Endodermal cell (in vitro differentiated cells): ENCODE data around the gene CDK3. TPM values are rescaled to one million over a fixed set of nuclear protein-coding genes. Genes with fewer than 3 reads are reported as not detected.

Experiments
- DNase-seq: peaks from one replicate; pipeline ENCODE4 v3.0.0-alpha.2; 2017
- H3K27ac ChIP-seq: 2 replicates; pipeline ENCODE4 v1.5.1; 2013; ENCODE audit warnings: mild to moderate bottlenecking, low read depth, low read length, moderate library complexity
- H3K27me3 ChIP-seq: 2 replicates; pipeline ENCODE4 v1.6.1; 2013; ENCODE audit warnings: mild to moderate bottlenecking, low read length, moderate library complexity; ENCODE audit not compliant: insufficient read depth, control insufficient read depth, poor library complexity, severe bottlenecking
- H3K36me3 ChIP-seq: 2 replicates; pipeline ENCODE4 v1.7.0; 2013; ENCODE audit warnings: mild to moderate bottlenecking, low read length, moderate library complexity; ENCODE audit not compliant: control insufficient read depth, insufficient read depth
- H3K4me1 ChIP-seq: one replicate; pipeline ENCODE4 v1.7.0; 2013; ENCODE audit warnings: low read length; ENCODE audit not compliant: control insufficient read depth, insufficient read depth
- H3K4me3 ChIP-seq: 2 replicates; pipeline ENCODE4 v1.5.1; 2013; ENCODE audit warnings: mild to moderate bottlenecking, low read length, moderate library complexity
- H3K9ac ChIP-seq: 2 replicates; pipeline ENCODE4 v1.6.1; 2013; ENCODE audit warnings: mild to moderate bottlenecking, low read length, moderate library complexity; ENCODE audit not compliant: poor library complexity, severe bottlenecking; ENCODE audit errors: extremely low read depth
- H3K9me3 ChIP-seq: 2 replicates; pipeline ENCODE4 v1.6.1; 2013; ENCODE audit warnings: mild to moderate bottlenecking, low read length, moderate library complexity; ENCODE audit not compliant: control insufficient read depth
- H3K27ac Mint-ChIP-seq: 2 replicates; pipeline ENCODE4 v1.8.0; 2020; ENCODE audit warnings: mixed read lengths
- H3K27me3 Mint-ChIP-seq: 2 replicates; pipeline ENCODE4 v1.8.0; 2021; ENCODE audit warnings: mild to moderate bottlenecking, mixed read lengths; ENCODE audit not compliant: insufficient read depth
- H3K36me3 Mint-ChIP-seq: 2 replicates; pipeline ENCODE4 v1.8.0; 2020; ENCODE audit warnings: low read depth, mixed read lengths
- H3K4me1 Mint-ChIP-seq: 2 replicates; pipeline ENCODE4 v1.8.0; 2020; ENCODE audit warnings: mixed read lengths
- H3K4me3 Mint-ChIP-seq: 2 replicates; pipeline ENCODE4 v1.8.0; 2020; ENCODE audit warnings: mild to moderate bottlenecking, moderate library complexity, mixed read lengths
- H3K9me3 Mint-ChIP-seq: 2 replicates; pipeline ENCODE4 v1.8.0; 2020; ENCODE audit warnings: mild to moderate bottlenecking, mixed read lengths
- WGBS, 2 experiments: methylation state at CpG; one replicate each; pipeline versions ENCODE4 v1.1.5 to v1.1.7; 2013; ENCODE audit warnings: missing lambda C conversion rate in 2 of 2, mixed read lengths in 1 of 2; ENCODE audit not compliant: insufficient coverage in 1 of 2, insufficient read length in 1 of 2; 5-methylcytosine and 5-hydroxymethylcytosine counted together
- total RNA-seq, 2 donors: library from RNA; stranded (reverse); fragmentation: NEBNext Ultra II Directional in 1 of 2; extraction: Animal tissue kit (Norgen Biotek cat#: 25700) in 1 of 2; gene quantifications; 2 replicates in 1 of 2; 3 replicates in 1 of 2; pipeline ENCODE4 v1.2.1, GENCODE V29; 2021
- TF ChIP-seq, protein P1 (sequence below): fragments of 200-600 bp; sonication (generic); conservative IDR thresholded peaks from 2 replicates; pipeline ENCODE4 v1.5.0; 2021; ENCODE audit warnings: antibody characterized with exemption, mild to moderate bottlenecking

Gene CDK3
- total RNA-seq, 2 donors from 2014 or later = 7.3 to 11.7 TPM

DNA sequence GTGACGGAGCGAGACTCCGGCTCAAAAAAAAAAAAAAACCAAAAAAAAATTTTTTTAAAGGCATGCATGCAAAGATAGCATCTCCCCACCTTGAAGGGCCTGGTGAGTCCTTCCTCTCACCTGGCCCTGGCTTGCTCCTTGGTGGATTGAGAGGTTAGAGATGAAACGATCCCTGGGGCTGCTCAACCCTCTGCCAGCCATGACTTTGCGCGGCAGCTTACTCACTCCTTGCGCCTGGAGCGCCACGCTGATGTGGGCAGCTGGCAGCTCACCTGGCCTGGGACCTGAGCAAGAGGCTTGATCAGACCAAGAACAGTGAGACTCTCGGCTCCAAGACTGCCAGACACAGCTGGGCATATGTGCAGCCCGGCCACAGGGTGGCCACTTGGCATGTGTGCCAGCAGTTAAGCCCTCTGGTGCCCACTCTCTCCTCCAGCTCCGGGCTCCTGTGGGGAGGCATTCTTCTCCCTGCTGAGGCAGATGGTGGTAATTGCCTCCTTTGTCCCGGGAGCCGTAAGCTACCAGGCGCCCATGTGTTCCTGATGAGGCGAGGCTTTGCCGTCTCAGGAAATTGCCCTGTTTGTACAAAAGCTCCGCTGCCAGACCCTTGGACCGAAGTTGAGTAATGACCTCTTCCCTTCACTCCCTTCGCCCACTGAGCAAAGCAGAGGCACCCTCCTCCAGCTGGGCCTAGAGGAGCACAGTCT lies 31.6 kb downstream of the CDK3 start:
- TF ChIP-seq, protein P1, sequence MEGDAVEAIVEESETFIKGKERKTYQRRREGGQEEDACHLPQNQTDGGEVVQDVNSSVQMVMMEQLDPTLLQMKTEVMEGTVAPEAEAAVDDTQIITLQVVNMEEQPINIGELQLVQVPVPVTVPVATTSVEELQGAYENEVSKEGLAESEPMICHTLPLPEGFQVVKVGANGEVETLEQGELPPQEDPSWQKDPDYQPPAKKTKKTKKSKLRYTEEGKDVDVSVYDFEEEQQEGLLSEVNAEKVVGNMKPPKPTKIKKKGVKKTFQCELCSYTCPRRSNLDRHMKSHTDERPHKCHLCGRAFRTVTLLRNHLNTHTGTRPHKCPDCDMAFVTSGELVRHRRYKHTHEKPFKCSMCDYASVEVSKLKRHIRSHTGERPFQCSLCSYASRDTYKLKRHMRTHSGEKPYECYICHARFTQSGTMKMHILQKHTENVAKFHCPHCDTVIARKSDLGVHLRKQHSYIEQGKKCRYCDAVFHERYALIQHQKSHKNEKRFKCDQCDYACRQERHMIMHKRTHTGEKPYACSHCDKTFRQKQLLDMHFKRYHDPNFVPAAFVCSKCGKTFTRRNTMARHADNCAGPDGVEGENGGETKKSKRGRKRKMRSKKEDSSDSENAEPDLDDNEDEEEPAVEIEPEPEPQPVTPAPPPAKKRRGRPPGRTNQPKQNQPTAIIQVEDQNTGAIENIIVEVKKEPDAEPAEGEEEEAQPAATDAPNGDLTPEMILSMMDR = no peak
- no peak for DNase-seq
- Histone ChIP-seq H3K36me3 (no peaks in the 10 kb centered on the region), H3K27me3 (no peaks in the 10 kb centered on the region), H3K9me3 (no peaks in the 10 kb centered on the region), H3K4me3 (no peak overlapping the region), H3K4me1 (peaks cover 4% of the 10 kb centered on the region), H3K9ac (no peak overlapping the region), H3K27ac (no peak overlapping the region)
- H3K4me3 Mint-ChIP-seq = no peak overlapping the region
- peaks cover 18% of the 10 kb centered on the region for H3K4me1 Mint-ChIP-seq
- H3K27me3 Mint-ChIP-seq = peaks cover 5% of the 10 kb centered on the region
- no peaks in the 10 kb centered on the region for H3K36me3 Mint-ChIP-seq
- no peak overlapping the region for H3K27ac Mint-ChIP-seq
- 95 to 97% methylated on average over 11 to 20 of the region's 20 CpGs for WGBS, 2 experiments
- no peaks in the 10 kb centered on the region for H3K9me3 Mint-ChIP-seq

DNA sequence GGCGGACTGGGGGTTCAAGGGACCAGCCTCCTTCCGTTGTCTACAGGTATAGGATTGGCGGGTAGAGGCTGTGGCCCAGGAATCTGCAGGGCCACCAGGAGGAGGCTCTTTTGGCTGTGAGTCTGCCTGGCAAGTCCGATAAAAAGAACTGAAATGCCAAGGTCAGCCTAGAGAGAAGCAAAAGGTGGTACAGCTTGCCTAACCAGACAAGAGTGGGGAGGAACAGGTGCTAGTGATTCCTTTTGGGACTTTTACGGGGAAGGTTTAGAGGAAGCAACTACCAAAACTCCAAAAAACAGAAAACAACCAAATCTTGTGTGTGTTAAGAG lies 32.1 kb downstream of the CDK3 start:
- Histone ChIP-seq H3K9me3 (no peaks in the 10 kb centered on the region), H3K9ac (no peak overlapping the region), H3K4me1 (peaks cover 4% of the 10 kb centered on the region), H3K4me3 (no peak overlapping the region), H3K27me3 (no peaks in the 10 kb centered on the region), H3K36me3 (peaks cover 4% of the 10 kb centered on the region), H3K27ac (no peak overlapping the region)
- DNase-seq = no peak
- H3K9me3 Mint-ChIP-seq = no peaks in the 10 kb centered on the region
- 94 to 97% methylated on average over 3 to 5 of the region's 5 CpGs for WGBS, 2 experiments
- H3K36me3 Mint-ChIP-seq = no peaks in the 10 kb centered on the region
- peaks cover 5% of the 10 kb centered on the region for H3K27me3 Mint-ChIP-seq
- TF ChIP-seq, protein P1 = no peak
- H3K4me1 Mint-ChIP-seq = peaks cover 14% of the 10 kb centered on the region
- H3K4me3 Mint-ChIP-seq = no peak overlapping the region
- no peak overlapping the region for H3K27ac Mint-ChIP-seq

DNA sequence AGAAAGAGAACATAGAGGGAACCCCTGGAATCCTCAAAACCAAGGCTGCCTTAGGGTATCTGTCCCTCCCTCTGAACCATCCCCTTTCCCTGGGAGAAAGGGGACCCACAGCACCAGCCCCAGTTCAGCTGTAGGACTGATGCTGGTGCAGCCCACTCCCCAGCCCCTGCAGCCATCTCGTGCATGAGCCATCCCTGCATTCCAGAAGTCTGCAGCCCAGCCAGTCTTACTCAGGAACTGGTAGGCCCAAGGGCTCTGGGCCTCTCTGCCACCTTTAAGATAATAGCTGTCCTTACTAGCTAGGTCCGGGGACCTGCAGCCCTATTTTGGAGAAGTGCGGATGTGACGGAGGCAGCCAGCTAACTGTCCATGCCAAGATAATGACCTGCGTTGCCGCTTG lies 32.5 kb downstream of the CDK3 start:
- no peak for DNase-seq
- Histone ChIP-seq H3K27me3 (no peaks in the 10 kb centered on the region), H3K4me3 (no peak overlapping the region), H3K9me3 (no peaks in the 10 kb centered on the region), H3K4me1 (peaks cover 4% of the 10 kb centered on the region), H3K9ac (no peak overlapping the region), H3K36me3 (peaks cover 8% of the 10 kb centered on the region), H3K27ac (no peak overlapping the region)
- 95 to 98% methylated on average over 5 to 6 of the region's 6 CpGs for WGBS, 2 experiments
- Mint-ChIP-seq H3K27me3 (peaks cover 5% of the 10 kb centered on the region), H3K36me3 (peaks cover 3% of the 10 kb centered on the region), H3K9me3 (no peaks in the 10 kb centered on the region), H3K4me1 (peaks cover 14% of the 10 kb centered on the region), H3K4me3 (no peak overlapping the region), H3K27ac (no peak overlapping the region)
- TF ChIP-seq, protein P1 = no peak
